H1 (cell line): ENCODE data around the gene SNAP47. TPM values are rescaled to one million over a fixed set of nuclear protein-coding genes. Genes with fewer than 3 reads are reported as not detected.

Experiments used
- CTCF ChIA-PET: fragments of 300-600 bp; sonication (Branson Sonifier 250); formaldehyde crosslinking; loops from one replicate; lab custom pipeline; 2021; ENCODE audit not compliant: partially characterized antibody; lab: Charles Lee
- POLR2A ChIA-PET: fragments of 300-600 bp; sonication (Branson Sonifier 250); formaldehyde crosslinking; loops from one replicate; lab custom pipeline; 2021; ENCODE audit warnings: inconsistent platforms; ENCODE audit not compliant: partially characterized antibody; lab: Charles Lee
- DNase-seq, 2 experiments: peaks; one replicate each; pipeline versions ENCODE4 v3.0.0 to v3.0.0-alpha.2; 2010 to 2022; ENCODE audit warnings: low spot score in 2 of 2, low read depth in 1 of 2, mixed read lengths in 1 of 2
- FAIRE-seq: peaks from 2 replicates; lab custom pipeline; 2011; peaks lifted over from hg19 to GRCh38; lab: Jason Lieb, UNC
- H2AFZ ChIP-seq: 2 replicates; pipeline ENCODE4 v1.8.1; 2012; ENCODE audit warnings: low read length, inconsistent platforms
- H2AK5ac ChIP-seq: 2 replicates; pipeline ENCODE4 v1.6.1; 2013; ENCODE audit warnings: low read depth, low read length
- H2BK120ac ChIP-seq: replicated peaks from 2 replicates; pipeline ENCODE3; 2013; ENCODE audit warnings: low read depth, low read length, inconsistent platforms
- H2BK12ac ChIP-seq: 2 replicates; pipeline ENCODE4 v1.6.1; 2013; ENCODE audit warnings: low read depth, low read length
- H2BK15ac ChIP-seq: 2 replicates; pipeline ENCODE4 v1.6.1; 2013; ENCODE audit warnings: low read length
- H2BK20ac ChIP-seq: 2 replicates; pipeline ENCODE4 v1.6.1; 2013; ENCODE audit warnings: low read length
- H2BK5ac ChIP-seq: 2 replicates; pipeline ENCODE4 v1.6.1; 2013; ENCODE audit warnings: low read depth, low read length
- H3K14ac ChIP-seq: 2 replicates; pipeline ENCODE4 v1.6.1; 2013; ENCODE audit warnings: inconsistent platforms; ENCODE audit not compliant: insufficient read length
- H3K18ac ChIP-seq: 2 replicates; pipeline ENCODE4 v1.6.1; 2013; ENCODE audit warnings: low read length; ENCODE audit errors: extremely low read depth
- H3K23ac ChIP-seq: 2 replicates; pipeline ENCODE4 v1.6.1; 2013; ENCODE audit warnings: inconsistent platforms; ENCODE audit not compliant: insufficient read length
- H3K23me2 ChIP-seq: 2 replicates; pipeline ENCODE4 v1.6.1; 2013; ENCODE audit warnings: low read depth, low read length
- H3K27ac ChIP-seq: 2 replicates; pipeline ENCODE4 v1.6.1; 2011; ENCODE audit warnings: low read depth, low read length, inconsistent platforms
- H3K27me3 ChIP-seq, 4 experiments: replicated peaks in 1 of 4; 1 replicate in 1 of 4; 2 replicates in 3 of 4; pipeline versions ENCODE4 v1.6.1 to v1.8.1; 2011 to 2013; ENCODE audit warnings: low read length in 3 of 4, mild to moderate bottlenecking in 3 of 4, inconsistent platforms in 2 of 4, mixed read lengths in 2 of 4, moderate library complexity in 1 of 4; ENCODE audit not compliant: control insufficient read depth in 3 of 4, insufficient read depth in 3 of 4; ENCODE audit errors: extremely low read depth in 1 of 4
- H3K36me3 ChIP-seq, 4 experiments: 2 replicates each; pipeline versions ENCODE4 v1.6.1 to v1.8.1; 2011 to 2013; ENCODE audit warnings: mild to moderate bottlenecking in 4 of 4, low read length in 3 of 4, moderate library complexity in 2 of 4, control low read depth in 1 of 4, inconsistent platforms in 1 of 4; ENCODE audit not compliant: insufficient read depth in 4 of 4, control insufficient read depth in 2 of 4
- H3K4ac ChIP-seq: replicated peaks from 2 replicates; pipeline ENCODE3; 2013; ENCODE audit warnings: low read length, low read depth, mixed read lengths, inconsistent platforms; ENCODE audit not compliant: insufficient read length
- H3K4me1 ChIP-seq, 4 experiments: replicated peaks in 1 of 4; 1 replicate in 1 of 4; 2 replicates in 3 of 4; pipeline versions ENCODE4 v1.6.1 to v1.8.1; 2011 to 2013; ENCODE audit warnings: low read length in 3 of 4, inconsistent platforms in 2 of 4, mixed read lengths in 1 of 4; ENCODE audit not compliant: insufficient read depth in 4 of 4, control insufficient read depth in 3 of 4
- H3K4me2 ChIP-seq, 2 experiments: 2 replicates each; pipeline versions ENCODE4 v1.6.1 to v1.8.1; 2011 to 2013; ENCODE audit warnings: low read depth in 2 of 2, low read length in 2 of 2, control low read depth in 1 of 2, inconsistent platforms in 1 of 2, mild to moderate bottlenecking in 1 of 2; ENCODE audit not compliant: insufficient read depth in 1 of 2
- H3K4me3 ChIP-seq, 4 experiments: fragments of 200-600, 300-600 bp in 1 of 4; sonication (generic), shearing (Covaris generic), sonication (Bioruptor Twin) in 1 of 4; 2 replicates each; pipeline versions ENCODE4 v1.5.1 to v1.8.1; 2011 to 2016; ENCODE audit warnings: low read length in 4 of 4, low read depth in 3 of 4, control low read depth in 2 of 4, inconsistent platforms in 2 of 4, mild to moderate bottlenecking in 2 of 4, mixed read lengths in 1 of 4, moderate library complexity in 1 of 4; ENCODE audit not compliant: insufficient read depth in 2 of 4; ENCODE audit errors: extremely low read depth in 1 of 4
- H3K56ac ChIP-seq: replicated peaks from 2 replicates; pipeline ENCODE3; 2013; ENCODE audit warnings: low read depth, mild to moderate bottlenecking, mixed read lengths, low read length, inconsistent platforms; ENCODE audit not compliant: insufficient read length
- H3K79me1 ChIP-seq: 2 replicates; pipeline ENCODE4 v1.6.1; 2013; ENCODE audit warnings: low read depth, low read length, control low read depth
- H3K79me2 ChIP-seq, 2 experiments: 2 replicates each; pipeline versions ENCODE4 v1.6.1 to v1.8.1; 2012 to 2013; ENCODE audit warnings: low read length in 2 of 2, mild to moderate bottlenecking in 2 of 2, inconsistent platforms in 1 of 2; ENCODE audit not compliant: insufficient read depth in 2 of 2, control insufficient read depth in 1 of 2
- H3K9ac ChIP-seq, 4 experiments: replicated peaks in 1 of 4; 1 replicate in 1 of 4; 2 replicates in 3 of 4; pipeline versions ENCODE4 v1.6.1 to v1.8.1; 2011 to 2013; ENCODE audit warnings: low read depth in 3 of 4, low read length in 3 of 4, control low read depth in 2 of 4, mild to moderate bottlenecking in 2 of 4, moderate library complexity in 2 of 4, inconsistent platforms in 1 of 4; ENCODE audit errors: extremely low read depth in 1 of 4
- H3K9me3 ChIP-seq, 2 experiments: 2 replicates each; pipeline versions ENCODE4 v1.6.1 to v1.8.1; 2012 to 2013; ENCODE audit warnings: mild to moderate bottlenecking in 2 of 2, moderate library complexity in 2 of 2, control low read depth in 1 of 2, inconsistent platforms in 1 of 2, low read depth in 1 of 2, low read length in 1 of 2, mixed read lengths in 1 of 2; ENCODE audit not compliant: insufficient read depth in 2 of 2
- H4K20me1 ChIP-seq, 2 experiments: replicated peaks in 1 of 2; 2 replicates each; pipeline versions ENCODE3 to v1.8.1; 2011 to 2013; ENCODE audit warnings: inconsistent platforms in 2 of 2, low read length in 2 of 2, mild to moderate bottlenecking in 1 of 2; ENCODE audit not compliant: insufficient read depth in 2 of 2, control insufficient read depth in 1 of 2
- H4K5ac ChIP-seq: 2 replicates; pipeline ENCODE4 v1.6.1; 2013; ENCODE audit warnings: low read length, low read depth, mixed read lengths, inconsistent platforms; ENCODE audit not compliant: insufficient read length
- H4K8ac ChIP-seq: 2 replicates; pipeline ENCODE4 v1.8.0; 2013; ENCODE audit warnings: mild to moderate bottlenecking, moderate library complexity, low read length, inconsistent platforms; ENCODE audit not compliant: insufficient read depth; ENCODE audit errors: extremely low read depth
- H4K91ac ChIP-seq: replicated peaks from 2 replicates; pipeline ENCODE3; 2013; ENCODE audit warnings: low read length, mixed read lengths, inconsistent platforms; ENCODE audit not compliant: insufficient read length
- BACH1 ChIP-seq: IDR thresholded peaks from 2 replicates; pipeline ENCODE4 v1.6.1; 2012; ENCODE audit warnings: low read length, improper control_type of control experiment
- EP300 ChIP-seq, 2 experiments: IDR thresholded peaks; 1 replicate in 1 of 2; 2 replicates in 1 of 2; pipeline ENCODE4 v1.6.1; 2011 to 2012; ENCODE audit warnings: low read depth in 2 of 2, low read length in 2 of 2, mild to moderate bottlenecking in 2 of 2, borderline replicate concordance in 1 of 2, inconsistent platforms in 1 of 2, moderate library complexity in 1 of 2
- KDM1A ChIP-seq: fragments of 200-600, 300-600 bp; sonication (generic); IDR thresholded peaks from 2 replicates; pipeline ENCODE4 v1.7.1; 2016; ENCODE audit warnings: mild to moderate bottlenecking, low read length, borderline replicate concordance
- SP4 ChIP-seq: IDR thresholded peaks from 2 replicates; pipeline ENCODE4 v1.6.1; 2012; ENCODE audit warnings: low read length, inconsistent platforms
- TAF1 ChIP-seq: IDR thresholded peaks from 2 replicates; pipeline ENCODE4 v1.6.1; 2011; ENCODE audit warnings: mild to moderate bottlenecking, low read depth, low read length
- TBP ChIP-seq: IDR thresholded peaks from 2 replicates; pipeline ENCODE4 v1.6.1; 2011; ENCODE audit warnings: low read depth, low read length, improper control_type of control experiment
- TCF12 ChIP-seq: IDR thresholded peaks from 2 replicates; pipeline ENCODE4 v1.6.1; 2011; ENCODE audit warnings: low read depth, mild to moderate bottlenecking, low read length
- USF2 ChIP-seq: IDR thresholded peaks from 2 replicates; pipeline ENCODE4 v1.6.1; 2011; ENCODE audit warnings: low read length, improper control_type of control experiment
- WGBS, 2 experiments: shearing (Covaris generic) in 1 of 2; methylation state at CpG; one replicate each; pipeline versions ENCODE4 v1.1.6 to v1.1.7; 2013 to 2015; ENCODE audit warnings: low lambda C conversion rate in 2 of 2, mixed read lengths in 2 of 2, inconsistent platforms in 1 of 2, low coverage in 1 of 2, missing lambda C conversion rate in 1 of 2; ENCODE audit not compliant: insufficient replicate concordance in 2 of 2, insufficient coverage in 1 of 2, insufficient read length in 1 of 2; ENCODE audit errors: extremely low coverage in 1 of 2, missing lambda C conversion rate in 1 of 2; 5-methylcytosine and 5-hydroxymethylcytosine counted together
- polyA plus RNA-seq, 7 experiments: library from polyadenylated mRNA; depleted of rRNA in 3 of 7; stranded (reverse) in 5 of 7; unstranded in 2 of 7; fragments of >200 nt in 5 of 7; fragments of 200-250 nt in 2 of 7; gene quantifications; 1 replicate in 5 of 7; 2 replicates in 1 of 7; 4 replicates in 1 of 7; pipeline versions ENCODE4 v1.2.1 to v1.2.3, GENCODE V29; 2011 to 2013; ENCODE audit warnings: missing spikeins in 2 of 7, mixed read lengths in 2 of 7
- total RNA-seq: library from RNA; stranded (reverse); fragmentation: NEBNext Ultra II Directional; extraction: Animal tissue kit (Norgen Biotek cat#: 25700); gene quantifications from 2 replicates; pipeline ENCODE4 v1.2.1, GENCODE V29; 2021
- TF ChIP-seq, protein P1 (sequence below): IDR thresholded peaks from 2 replicates; pipeline ENCODE4 v1.6.1; 2012; ENCODE audit warnings: low read length, inconsistent platforms

Gene SNAP47
- total and polyA plus RNA-seq, 2 of the 8 experiments (the other 6 are each of a cell fraction or from before 2014, with no cell fraction given), result 37.6 to 42.2 TPM

- no peak overlapping the region for H3K14ac ChIP-seq
- H2BK120ac ChIP-seq, result no peak overlapping the region
- H2AK5ac ChIP-seq, result peak overlapping the region; percentile 65; the same call in 1 of the 2 replicates
- peaks cover 0 to 9% of the 10 kb centered on the region in 2 experiments for H4K20me1 ChIP-seq
- H2AFZ ChIP-seq, result no peak overlapping the region
- POLR2A ChIA-PET, result no interaction called here
- no peak overlapping the region for H3K27ac ChIP-seq
- H3K27me3 ChIP-seq, result peaks cover 4 to 37% (median 27%) of the 10 kb centered on the region in 4 experiments; a peak in 6 of 7 replicates
- no peak overlapping the region for H3K4ac ChIP-seq
- H4K5ac ChIP-seq, result no peak overlapping the region
- DNase-seq (peak in 1 of 2 experiments; percentile 40), FAIRE-seq (no peak)
- H2BK20ac ChIP-seq, result no peak overlapping the region
- no peak overlapping the region; a peak in 1 of 4 replicates for H3K4me2 ChIP-seq
- H3K9me3 ChIP-seq, result no peaks in the 10 kb centered on the region
- H3K79me2 ChIP-seq, result no peaks in the 10 kb centered on the region
- H3K18ac ChIP-seq, result no peak overlapping the region
- H3K23me2 ChIP-seq, result peaks cover 13% of the 10 kb centered on the region
- H3K56ac ChIP-seq, result no peak overlapping the region
- H4K8ac ChIP-seq, result no peak overlapping the region
- H3K23ac ChIP-seq, result no peak overlapping the region
- H3K4me3 ChIP-seq, result no peak overlapping the region
- H2BK5ac ChIP-seq, result no peak overlapping the region
- H4K91ac ChIP-seq, result no peak overlapping the region
- H2BK12ac ChIP-seq, result no peak overlapping the region
- H3K79me1 ChIP-seq, result no peaks in the 10 kb centered on the region
- peaks cover 0 to 15% (median 9%) of the 10 kb centered on the region in 4 experiments; a peak in 5 of 7 replicates for H3K4me1 ChIP-seq
- 87% methylated on average over 16 of the region's 19 CpGs; no CpG with 5 or more reads in 1 of the 2 experiments for WGBS, 2 experiments
- no peak overlapping the region for H3K9ac ChIP-seq
- CTCF ChIA-PET, result interaction anchor here (0.9 kb wide), 1 partner anchor 167 kb away, joined by 7 read pairs; no protein-coding TSS in a partner anchor
- H3K36me3 ChIP-seq, result no peaks in the 10 kb centered on the region
- no peak overlapping the region; the same call in 1 of the 2 replicates for H2BK15ac ChIP-seq
- TF ChIP-seq TCF12 (no peak), SP4 (no peak), TBP (no peak), KDM1A (no peak), USF2 (no peak), EP300 (IDR thresholded peaks at IDR 0.05; ENCODE audit: borderline replicate concordance in 1 of 2, low read depth in 2 of 2, low read length in 2 of 2) (no peak), BACH1 (no peak), TAF1 (no peak)
- TF ChIP-seq, protein P1, sequence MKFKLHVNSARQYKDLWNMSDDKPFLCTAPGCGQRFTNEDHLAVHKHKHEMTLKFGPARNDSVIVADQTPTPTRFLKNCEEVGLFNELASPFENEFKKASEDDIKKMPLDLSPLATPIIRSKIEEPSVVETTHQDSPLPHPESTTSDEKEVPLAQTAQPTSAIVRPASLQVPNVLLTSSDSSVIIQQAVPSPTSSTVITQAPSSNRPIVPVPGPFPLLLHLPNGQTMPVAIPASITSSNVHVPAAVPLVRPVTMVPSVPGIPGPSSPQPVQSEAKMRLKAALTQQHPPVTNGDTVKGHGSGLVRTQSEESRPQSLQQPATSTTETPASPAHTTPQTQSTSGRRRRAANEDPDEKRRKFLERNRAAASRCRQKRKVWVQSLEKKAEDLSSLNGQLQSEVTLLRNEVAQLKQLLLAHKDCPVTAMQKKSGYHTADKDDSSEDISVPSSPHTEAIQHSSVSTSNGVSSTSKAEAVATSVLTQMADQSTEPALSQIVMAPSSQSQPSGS, result no peak
These were observed 50.8 kb downstream of the SNAP47 start for GRCh38 chr1:227785805-227786671.
